ENCODE measurements around the gene ZNF780A.
"Not testable (repeated sequence)": the region's sequence is repeated elsewhere in the genome, so short reads cannot be mapped to it uniquely, and the experiment has no call there.

GRCh38 chr19:40112271-40112670, 21.5 kb upstream of the ZNF780A start:
- TF ChIP-seq CTCF (IDR thresholded peaks at IDR 0.05; ENCODE audit: insufficient read depth, low read length, poor library complexity, severe bottlenecking); EZH2phosphoT487 (conservative IDR thresholded peaks at IDR 0.05; ENCODE audit: low read length): not testable (repeated sequence)

Measured in SU-DHL-6 (cell line).